Skeletal muscle tissue (tissue), 4 donors: ENCODE data around the gene RBM44. TPM values are rescaled to one million over a fixed set of nuclear protein-coding genes. Genes with fewer than 3 reads are reported as not detected.
"Not testable (repeated sequence)": the region's sequence is repeated elsewhere in the genome, so short reads cannot be mapped to it uniquely, and the experiment has no call there.

ENCODE experiments used
- H3K27ac ChIP-seq: one replicate; pipeline ENCODE4 v1.7.0; 2013; ENCODE audit warnings: mild to moderate bottlenecking, low read depth, low read length, inconsistent platforms
- H3K27me3 ChIP-seq, 3 donors: one replicate each; pipeline ENCODE4 v1.7.0; 2013; ENCODE audit warnings: low read length in 3 of 3; ENCODE audit not compliant: control insufficient read depth in 3 of 3, insufficient read depth in 3 of 3
- H3K36me3 ChIP-seq, 3 donors: one replicate each; pipeline ENCODE4 v1.7.0; 2013; ENCODE audit warnings: low read length in 3 of 3; ENCODE audit not compliant: control insufficient read depth in 3 of 3, insufficient read depth in 3 of 3
- H3K4me1 ChIP-seq, 3 donors: one replicate each; pipeline ENCODE4 v1.7.0; 2013; ENCODE audit warnings: low read length in 3 of 3, mild to moderate bottlenecking in 3 of 3; ENCODE audit not compliant: control insufficient read depth in 3 of 3, insufficient read depth in 3 of 3
- H3K4me3 ChIP-seq, 3 donors: one replicate each; pipeline ENCODE4 v1.7.0; 2013; ENCODE audit warnings: low read length in 3 of 3
- H3K9ac ChIP-seq, 3 donors: one replicate each; pipeline ENCODE4 v1.7.0; 2013; ENCODE audit warnings: low read length in 3 of 3, mild to moderate bottlenecking in 3 of 3, moderate library complexity in 2 of 3, low read depth in 1 of 3
- H3K9me3 ChIP-seq, 3 donors: one replicate each; pipeline ENCODE4 v1.7.0; 2013; ENCODE audit warnings: low read length in 3 of 3; ENCODE audit not compliant: control insufficient read depth in 3 of 3
- total RNA-seq: library from RNA; depleted of rRNA; stranded (reverse); fragments of >200 nt; gene quantifications from one replicate; pipeline ENCODE4 v1.2.3, GENCODE V29; 2014
- donor health status: Osteomylitis.

The RBM44 gene
- total RNA-seq, 1 donor from 2014 or later = 2.1 TPM

DNA sequence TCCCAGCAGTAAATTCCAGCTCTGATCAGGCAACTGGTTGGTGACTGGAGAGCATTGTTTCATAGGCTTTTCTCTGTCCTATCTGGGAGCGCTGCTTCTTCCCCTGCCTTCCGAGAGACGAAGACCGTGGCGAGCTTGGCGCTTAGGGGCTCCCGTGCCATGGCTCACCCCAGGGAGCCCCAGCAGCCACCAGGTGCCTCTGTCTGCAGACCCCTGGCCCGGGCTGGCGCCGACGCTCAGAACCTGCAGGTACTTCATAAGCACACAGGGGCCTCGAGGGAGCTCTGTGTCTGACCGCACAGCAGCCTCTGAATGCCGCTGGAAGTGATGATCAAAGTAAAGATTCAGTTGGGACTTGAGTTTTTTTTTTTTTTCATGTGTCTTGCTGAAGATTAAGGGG, 19.1 kb upstream of the RBM44 start:
- H3K27me3 ChIP-seq = no peaks in the 10 kb centered on the region
- H3K4me3 ChIP-seq = no peak overlapping the region
- no peak overlapping the region for H3K27ac ChIP-seq
- peaks cover 45 to 66% (median 53%) of the 10 kb centered on the region in 3 donors for H3K36me3 ChIP-seq
- H3K4me1 ChIP-seq = peaks cover 0 to 6% (median 3%) of the 10 kb centered on the region in 3 donors
- H3K9ac ChIP-seq = no peak overlapping the region
- no peaks in the 10 kb centered on the region for H3K9me3 ChIP-seq

DNA sequence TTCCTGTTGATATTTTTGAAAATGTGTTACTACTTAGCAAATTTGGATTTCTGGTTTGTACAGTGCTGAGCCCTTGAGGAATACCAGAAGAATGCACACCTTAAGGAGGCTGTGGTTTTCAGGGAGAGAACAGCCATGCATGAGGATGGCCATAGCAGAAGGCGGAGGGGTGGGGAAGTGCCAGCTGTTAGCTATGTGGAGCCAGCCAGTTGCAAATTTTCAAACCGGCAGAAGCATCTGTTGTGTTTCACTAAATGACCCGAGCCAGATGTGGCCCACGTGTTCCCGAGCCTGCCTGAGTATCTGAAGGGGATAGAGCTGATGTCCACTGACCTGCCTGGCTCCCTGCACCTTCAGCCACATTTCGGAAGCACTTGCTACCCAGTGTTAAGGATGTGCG, 16.4 kb upstream of the RBM44 start:
- no peak overlapping the region for H3K4me3 ChIP-seq
- H3K4me1 ChIP-seq = peaks cover 0 to 6% (median 3%) of the 10 kb centered on the region in 3 donors
- peaks cover 35 to 50% (median 38%) of the 10 kb centered on the region in 3 donors for H3K36me3 ChIP-seq
- H3K9ac ChIP-seq = no peak overlapping the region
- no peak overlapping the region for H3K27ac ChIP-seq
- no peaks in the 10 kb centered on the region for H3K27me3 ChIP-seq
- peaks cover 0 to 4% (median 3%) of the 10 kb centered on the region in 3 donors for H3K9me3 ChIP-seq

GRCh38 chr2:237783678-237784077, 14.9 kb upstream of the RBM44 start:
- not testable (repeated sequence) for H3K9ac ChIP-seq, H3K4me1 ChIP-seq, H3K27ac ChIP-seq, H3K4me3 ChIP-seq, H3K27me3 ChIP-seq, H3K9me3 ChIP-seq
- peaks cover 29 to 38% (median 29%) of the 10 kb centered on the region in 3 donors for H3K36me3 ChIP-seq

GRCh38 chr2:237786936-237787335, 11.6 kb upstream of the RBM44 start:
- peaks cover 0 to 6% (median 3%) of the 10 kb centered on the region in 3 donors for H3K4me1 ChIP-seq
- H3K9ac ChIP-seq = no peak overlapping the region
- H3K9me3 ChIP-seq = peaks cover 0 to 4% (median 3%) of the 10 kb centered on the region in 3 donors
- H3K27me3 ChIP-seq = no peaks in the 10 kb centered on the region
- H3K4me3 ChIP-seq = no peak overlapping the region
- H3K27ac ChIP-seq = no peak overlapping the region
- peaks cover 3 to 8% (median 4%) of the 10 kb centered on the region in 3 donors for H3K36me3 ChIP-seq

DNA sequence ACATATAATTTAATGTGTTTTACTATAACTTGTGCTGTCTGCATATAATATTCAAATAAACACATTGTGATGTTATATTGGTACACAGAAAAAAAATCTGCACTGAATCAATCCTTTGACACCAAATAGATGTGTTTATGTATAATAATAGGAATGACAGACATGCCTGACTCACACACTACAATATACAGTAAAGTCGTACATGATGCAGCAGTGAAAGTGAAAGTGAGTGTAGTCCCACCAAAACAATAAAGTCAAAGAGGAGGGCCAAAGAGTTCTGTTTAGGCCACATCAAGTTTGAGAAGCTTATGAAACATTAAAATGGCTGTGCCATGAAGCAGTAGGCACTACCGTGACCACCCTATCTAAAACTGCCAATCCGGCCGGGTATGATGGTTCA, 8.2 kb upstream of the RBM44 start:
- H3K9ac ChIP-seq = no peak overlapping the region
- H3K4me3 ChIP-seq = no peak overlapping the region
- H3K9me3 ChIP-seq = peaks cover 0 to 4% (median 3%) of the 10 kb centered on the region in 3 donors
- peaks cover 0 to 2% (median 0%) of the 10 kb centered on the region in 3 donors for H3K36me3 ChIP-seq
- no peak overlapping the region for H3K27ac ChIP-seq
- H3K4me1 ChIP-seq = no peaks in the 10 kb centered on the region
- H3K27me3 ChIP-seq = no peaks in the 10 kb centered on the region

DNA sequence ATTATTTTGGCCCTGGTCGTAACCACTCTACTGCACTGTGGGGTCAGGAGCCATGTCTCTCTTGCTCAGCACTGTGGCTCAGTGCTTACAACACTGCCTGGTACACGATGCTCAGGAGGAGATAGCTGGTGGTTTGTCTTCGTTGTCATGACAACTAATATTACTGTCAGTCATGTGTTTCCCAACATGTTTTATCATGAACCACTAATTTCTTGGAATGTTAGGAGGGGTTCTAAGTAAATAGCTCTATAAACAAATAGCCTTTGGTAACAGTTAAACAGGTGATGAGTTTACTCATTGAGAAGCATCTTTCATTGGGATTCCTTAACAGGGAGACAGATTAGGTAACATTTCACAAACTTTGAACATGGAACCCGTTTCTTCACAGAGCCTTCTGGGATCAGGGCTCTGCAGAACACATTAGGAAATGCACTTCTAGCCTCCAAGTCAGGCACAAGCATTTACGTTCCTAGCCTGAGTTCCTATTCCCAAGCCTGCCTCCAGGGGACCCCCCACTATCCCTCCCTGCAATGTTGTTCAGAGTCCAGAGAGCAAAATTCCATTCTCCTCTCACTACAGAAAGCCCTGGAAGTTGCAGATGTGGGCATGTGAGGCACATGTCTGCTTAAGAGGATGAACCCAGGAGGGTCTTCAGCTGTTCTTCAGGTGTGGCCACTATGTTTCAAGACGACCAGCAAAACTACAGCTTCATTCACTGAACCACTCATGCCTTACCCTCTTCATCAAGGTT, 6.4 kb upstream of the RBM44 start:
- no peak overlapping the region for H3K4me3 ChIP-seq
- no peaks in the 10 kb centered on the region for H3K27me3 ChIP-seq
- H3K36me3 ChIP-seq = no peaks in the 10 kb centered on the region
- H3K9me3 ChIP-seq = no peaks in the 10 kb centered on the region
- H3K27ac ChIP-seq = no peak overlapping the region
- no peaks in the 10 kb centered on the region for H3K4me1 ChIP-seq
- no peak overlapping the region for H3K9ac ChIP-seq

GRCh38 chr2:237797253-237797652, 1.3 kb upstream of the RBM44 start:
- Histone ChIP-seq H3K36me3 (peaks cover 0 to 2% (median 0%) of the 10 kb centered on the region in 3 donors), H3K27ac (no peak overlapping the region), H3K4me1 (no peaks in the 10 kb centered on the region), H3K4me3 (no peak overlapping the region), H3K9me3 (no peaks in the 10 kb centered on the region), H3K9ac (no peak overlapping the region), H3K27me3 (no peaks in the 10 kb centered on the region)

DNA sequence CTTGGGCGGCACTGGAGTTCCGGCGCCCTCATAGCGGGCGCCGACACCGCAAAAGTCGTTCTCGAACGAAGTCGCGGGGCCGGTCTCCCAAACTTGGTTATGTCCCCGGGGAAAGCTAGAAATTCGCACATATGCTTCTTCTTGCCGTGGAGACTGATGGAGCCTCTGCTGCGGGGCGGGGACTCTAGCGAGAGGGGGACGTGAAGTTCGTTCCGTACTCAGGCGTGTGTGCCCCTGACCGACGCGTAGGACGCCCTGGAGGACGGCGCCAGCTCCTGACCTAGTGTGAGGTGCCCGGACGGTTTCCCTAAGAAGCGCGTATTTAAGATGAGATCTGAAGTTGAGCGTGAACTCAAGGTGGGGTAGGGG, 465 bp downstream of the RBM44 start:
- peaks cover 0 to 2% (median 0%) of the 10 kb centered on the region in 3 donors for H3K36me3 ChIP-seq

DNA sequence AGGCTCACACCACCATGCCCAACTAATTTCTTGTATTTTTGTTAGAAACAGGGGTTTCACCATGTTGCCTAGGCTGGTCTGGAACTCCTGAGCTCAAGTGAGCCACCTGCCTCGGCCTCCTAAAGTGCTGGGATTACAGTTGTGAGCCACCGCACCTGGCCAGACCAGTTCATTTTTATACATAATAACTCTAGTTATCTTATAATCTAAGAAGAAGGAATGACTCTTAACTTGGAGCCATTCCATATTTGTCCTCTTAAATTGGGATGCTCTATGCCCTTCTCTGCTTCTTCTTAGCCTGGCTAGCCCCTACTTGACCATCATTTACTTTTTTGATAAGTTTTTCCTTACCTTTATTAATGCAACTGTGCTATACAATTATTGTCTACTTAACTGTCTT, 2.9 kb downstream of the RBM44 start:
- H3K9me3 ChIP-seq = no peaks in the 10 kb centered on the region

More for the DNA sequence above, 465 bp downstream of the RBM44 start:
- H3K9me3 ChIP-seq = no peaks in the 10 kb centered on the region
- no peak overlapping the region for H3K27ac ChIP-seq
- no peaks in the 10 kb centered on the region for H3K4me1 ChIP-seq
- no peak overlapping the region for H3K4me3 ChIP-seq
- H3K9ac ChIP-seq = no peak overlapping the region
- no peaks in the 10 kb centered on the region for H3K27me3 ChIP-seq

DNA sequence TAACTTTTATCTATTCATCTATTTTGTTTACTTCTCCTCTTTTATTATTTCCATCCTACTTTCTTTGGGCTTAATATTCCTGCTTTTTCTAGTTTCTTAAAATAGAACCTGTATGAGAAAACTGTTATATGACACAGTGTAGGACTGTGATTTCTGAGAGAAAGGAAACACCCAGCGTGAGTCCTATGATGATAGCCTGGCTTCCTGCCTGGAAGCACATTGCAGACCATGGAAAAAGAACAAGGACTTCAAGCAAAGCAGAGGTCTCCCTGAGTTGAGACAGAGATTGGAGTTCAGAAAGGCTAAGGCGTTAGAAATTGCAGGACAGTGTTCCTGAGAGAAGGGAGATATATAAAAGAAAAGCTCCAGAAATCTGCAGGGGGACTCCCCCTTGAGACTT, 7.8 kb downstream of the RBM44 start:
- Histone ChIP-seq H3K4me3 (no peak overlapping the region), H3K27ac (no peak overlapping the region), H3K9me3 (no peaks in the 10 kb centered on the region), H3K36me3 (no peaks in the 10 kb centered on the region), H3K27me3 (no peaks in the 10 kb centered on the region), H3K4me1 (no peaks in the 10 kb centered on the region), H3K9ac (no peak overlapping the region)

More for the DNA sequence above, 2.9 kb downstream of the RBM44 start:
- H3K4me1 ChIP-seq = no peaks in the 10 kb centered on the region
- H3K27me3 ChIP-seq = no peaks in the 10 kb centered on the region
- no peak overlapping the region for H3K27ac ChIP-seq
- peaks cover 0 to 2% (median 0%) of the 10 kb centered on the region in 3 donors for H3K36me3 ChIP-seq
- H3K9ac ChIP-seq = no peak overlapping the region
- no peak overlapping the region for H3K4me3 ChIP-seq
